ENCODE results near the gene CISD3. TPM values are rescaled to one million over a fixed set of nuclear protein-coding genes. Genes with fewer than 3 reads are reported as not detected.

Gene CISD3
- total and polyA plus RNA-seq, 2 donors (not counting 1 experiment from before 2014, with no cell fraction given): 5.0 to 11.3 TPM

DNA sequence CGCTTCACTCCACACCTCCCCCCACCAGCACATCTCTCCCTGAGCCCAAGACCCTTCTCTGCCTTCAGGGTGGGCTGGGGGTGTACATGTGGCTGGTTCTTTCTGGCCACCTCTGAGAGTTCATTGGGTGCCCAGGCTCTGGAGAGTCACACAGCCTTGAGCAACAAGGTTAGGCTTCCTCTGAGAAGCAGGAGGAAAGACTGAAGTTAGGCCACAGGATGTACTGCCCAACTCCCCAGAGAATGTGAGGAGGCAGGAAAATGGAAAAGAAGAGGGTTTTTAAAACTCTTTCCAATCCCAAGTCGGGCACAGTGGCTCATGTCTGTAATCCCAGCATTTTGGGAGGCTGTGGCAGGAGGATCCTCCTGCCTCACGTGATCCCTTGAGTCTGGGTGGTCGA, 10.7 kb downstream of the CISD3 start:
- peaks cover 0 to 8% (median 0%) of the 10 kb centered on the region in 4 experiments for H3K27me3 ChIP-seq (replicated peaks in 1 of 4; ENCODE audit: control extremely low read depth in 1 of 4, control insufficient read depth in 3 of 4, insufficient read depth in 4 of 4, low read length in 3 of 4)
- ATAC-seq (ENCODE audit: low read depth): no peak
- peaks cover 3 to 5% of the 10 kb centered on the region in 2 donors for H3K4me1 ChIP-seq (ENCODE audit: control insufficient read depth in 2 of 2, insufficient read depth in 2 of 2, low read length in 2 of 2)
- H3K4me3 Mint-ChIP-seq: no peak overlapping the region
- H3K4me3 ChIP-seq (ENCODE audit: control extremely low read depth in 1 of 5, extremely low read depth in 1 of 5, insufficient read depth in 1 of 5, low read depth in 2 of 5, low read length in 4 of 5): no peak overlapping the region
- peaks cover 3% of the 10 kb centered on the region for H3K4me1 Mint-ChIP-seq
- H3K4me2 ChIP-seq (replicated peaks; ENCODE audit: low read depth, low read length, poor library complexity, severe bottlenecking): no peak overlapping the region
- no peak for DNase-seq
- H3K27me3 Mint-ChIP-seq: peaks cover 6% of the 10 kb centered on the region
- H2AFZ ChIP-seq (ENCODE audit: insufficient read depth, low read depth, low read length, poor library complexity, severe bottlenecking): no peak overlapping the region
- 100% methylated on average over 2 of the region's 4 CpGs for WGBS (ENCODE audit: insufficient coverage)
- H3K9ac ChIP-seq (ENCODE audit: low read length): no peak overlapping the region
- POLR2A ChIA-PET: no interaction called here
- H3K9me3 Mint-ChIP-seq (ENCODE audit: insufficient read depth): no peaks in the 10 kb centered on the region
- no peaks in the 10 kb centered on the region for H4K20me1 ChIP-seq (ENCODE audit: control insufficient read depth, insufficient read depth, low read length, poor library complexity, severe bottlenecking)
- H3K79me2 ChIP-seq (ENCODE audit: control insufficient read depth, insufficient read depth, low read length): no peaks in the 10 kb centered on the region
- H3K27ac ChIP-seq (ENCODE audit: low read length in 2 of 2): no peak overlapping the region
- no peaks in the 10 kb centered on the region for H3K9me3 ChIP-seq (ENCODE audit: control extremely low read depth in 1 of 3, control insufficient read depth in 2 of 3, insufficient read depth in 1 of 3, low read length in 2 of 3)
- H3K36me3 ChIP-seq (replicated peaks in 1 of 2; ENCODE audit: control extremely low read depth in 1 of 2, control insufficient read depth in 1 of 2, extremely low read depth in 1 of 2, insufficient read depth in 2 of 2, low read length in 1 of 2): no peaks in the 10 kb centered on the region
- intact Hi-C loops (cut with micrococcal nuclease): no loop called here
- CTCF ChIA-PET: no interaction called here
- no peak for TF ChIP-seq EZH2 (IDR thresholded peaks at IDR 0.05; ENCODE audit: borderline replicate concordance, insufficient read depth, low read depth, low read length, poor library complexity, severe bottlenecking)
- TF ChIP-seq, protein P1, sequence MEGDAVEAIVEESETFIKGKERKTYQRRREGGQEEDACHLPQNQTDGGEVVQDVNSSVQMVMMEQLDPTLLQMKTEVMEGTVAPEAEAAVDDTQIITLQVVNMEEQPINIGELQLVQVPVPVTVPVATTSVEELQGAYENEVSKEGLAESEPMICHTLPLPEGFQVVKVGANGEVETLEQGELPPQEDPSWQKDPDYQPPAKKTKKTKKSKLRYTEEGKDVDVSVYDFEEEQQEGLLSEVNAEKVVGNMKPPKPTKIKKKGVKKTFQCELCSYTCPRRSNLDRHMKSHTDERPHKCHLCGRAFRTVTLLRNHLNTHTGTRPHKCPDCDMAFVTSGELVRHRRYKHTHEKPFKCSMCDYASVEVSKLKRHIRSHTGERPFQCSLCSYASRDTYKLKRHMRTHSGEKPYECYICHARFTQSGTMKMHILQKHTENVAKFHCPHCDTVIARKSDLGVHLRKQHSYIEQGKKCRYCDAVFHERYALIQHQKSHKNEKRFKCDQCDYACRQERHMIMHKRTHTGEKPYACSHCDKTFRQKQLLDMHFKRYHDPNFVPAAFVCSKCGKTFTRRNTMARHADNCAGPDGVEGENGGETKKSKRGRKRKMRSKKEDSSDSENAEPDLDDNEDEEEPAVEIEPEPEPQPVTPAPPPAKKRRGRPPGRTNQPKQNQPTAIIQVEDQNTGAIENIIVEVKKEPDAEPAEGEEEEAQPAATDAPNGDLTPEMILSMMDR (IDR thresholded peaks at IDR 0.05): no peak
- H3K27ac Mint-ChIP-seq: no peak overlapping the region

DNA sequence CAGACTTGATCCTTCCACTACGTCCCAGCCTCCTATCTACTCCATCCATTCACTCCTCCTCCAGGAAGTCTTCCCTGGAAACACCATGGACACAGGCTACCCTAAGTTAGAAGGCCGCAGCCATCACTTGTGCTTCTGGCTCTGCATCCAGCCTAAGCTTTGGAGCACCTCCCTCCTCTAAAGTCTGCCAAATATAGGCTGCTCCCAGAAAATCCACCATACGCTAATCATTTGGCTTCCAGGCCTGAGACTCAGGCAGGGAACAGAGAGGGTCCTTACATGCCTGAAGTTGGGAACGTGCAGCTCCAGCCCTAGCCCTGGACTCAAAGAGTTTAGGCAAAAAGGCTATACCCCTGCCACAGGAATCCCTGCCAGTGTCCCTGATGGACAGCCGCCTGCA, 11.3 kb downstream of the CISD3 start:
- ChIA-PET CTCF (no interaction called here), POLR2A (no interaction called here)
- Mint-ChIP-seq H3K4me1 (peaks cover 10% of the 10 kb centered on the region), H3K4me3 (no peak overlapping the region), H3K27me3 (peaks cover 13% of the 10 kb centered on the region), H3K9me3 (ENCODE audit: insufficient read depth) (no peaks in the 10 kb centered on the region), H3K27ac (no peak overlapping the region)
- Histone ChIP-seq H3K27ac (ENCODE audit: low read length in 2 of 2) (no peak overlapping the region), H3K4me3 (ENCODE audit: control extremely low read depth in 1 of 5, extremely low read depth in 1 of 5, insufficient read depth in 1 of 5, low read depth in 2 of 5, low read length in 4 of 5) (no peak overlapping the region), H3K9me3 (ENCODE audit: control extremely low read depth in 1 of 3, control insufficient read depth in 2 of 3, insufficient read depth in 1 of 3, low read length in 2 of 3) (no peaks in the 10 kb centered on the region), H3K79me2 (ENCODE audit: control insufficient read depth, insufficient read depth, low read length) (peaks cover 4% of the 10 kb centered on the region), H3K36me3 (replicated peaks in 1 of 2; ENCODE audit: control extremely low read depth in 1 of 2, control insufficient read depth in 1 of 2, extremely low read depth in 1 of 2, insufficient read depth in 2 of 2, low read length in 1 of 2) (no peaks in the 10 kb centered on the region), H3K4me2 (replicated peaks; ENCODE audit: low read depth, low read length, poor library complexity, severe bottlenecking) (no peak overlapping the region), H3K27me3 (replicated peaks in 1 of 4; ENCODE audit: control extremely low read depth in 1 of 4, control insufficient read depth in 3 of 4, insufficient read depth in 4 of 4, low read length in 3 of 4) (peaks cover 0 to 13% (median 0%) of the 10 kb centered on the region in 4 experiments), H3K4me1 (ENCODE audit: control insufficient read depth in 2 of 2, insufficient read depth in 2 of 2, low read length in 2 of 2) (peaks cover 10 to 12% of the 10 kb centered on the region in 2 donors), H4K20me1 (ENCODE audit: control insufficient read depth, insufficient read depth, low read length, poor library complexity, severe bottlenecking) (no peaks in the 10 kb centered on the region), H2AFZ (ENCODE audit: insufficient read depth, low read depth, low read length, poor library complexity, severe bottlenecking) (no peak overlapping the region), H3K9ac (ENCODE audit: low read length) (no peak overlapping the region)
- no peak for ATAC-seq (ENCODE audit: low read depth)
- WGBS (ENCODE audit: insufficient coverage): 94% methylated on average over 5 of the region's 5 CpGs
- intact Hi-C loops (cut with micrococcal nuclease): no loop called here
- TF ChIP-seq EZH2 (IDR thresholded peaks at IDR 0.05; ENCODE audit: borderline replicate concordance, insufficient read depth, low read depth, low read length, poor library complexity, severe bottlenecking): no peak
- TF ChIP-seq, protein P1 (IDR thresholded peaks at IDR 0.05): no peak
- no peak for DNase-seq
